ENCODE measurements around the gene KDM4C.
"Not testable (repeated sequence)": the region's sequence is repeated elsewhere in the genome, so short reads cannot be mapped to it uniquely, and the experiment has no call there.

KDM4C gene

DNA sequence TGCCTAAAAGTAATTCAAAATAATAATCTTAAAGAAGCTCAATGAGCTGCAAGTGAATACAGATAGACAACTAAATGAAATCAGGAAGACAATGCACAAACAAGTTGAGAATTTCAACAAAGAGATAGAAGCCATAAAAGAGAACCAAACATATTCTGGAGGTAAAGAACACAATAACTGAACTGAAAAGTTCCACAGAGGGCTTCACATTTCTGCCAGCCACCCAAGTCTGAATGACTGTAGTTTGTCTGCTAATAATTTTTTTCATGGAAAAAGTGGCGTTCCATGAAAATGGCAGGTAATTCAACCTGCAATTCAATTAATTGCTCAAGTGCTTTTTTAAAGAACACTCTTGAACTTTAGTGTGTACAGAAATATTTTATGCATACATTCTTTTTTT lies 251.3 kb downstream of the KDM4C start:
- DNase-seq (ENCODE audit: low spot score): no peak
- H3K4me3 ChIP-seq: no peak overlapping the region
- TF ChIP-seq, protein P1, sequence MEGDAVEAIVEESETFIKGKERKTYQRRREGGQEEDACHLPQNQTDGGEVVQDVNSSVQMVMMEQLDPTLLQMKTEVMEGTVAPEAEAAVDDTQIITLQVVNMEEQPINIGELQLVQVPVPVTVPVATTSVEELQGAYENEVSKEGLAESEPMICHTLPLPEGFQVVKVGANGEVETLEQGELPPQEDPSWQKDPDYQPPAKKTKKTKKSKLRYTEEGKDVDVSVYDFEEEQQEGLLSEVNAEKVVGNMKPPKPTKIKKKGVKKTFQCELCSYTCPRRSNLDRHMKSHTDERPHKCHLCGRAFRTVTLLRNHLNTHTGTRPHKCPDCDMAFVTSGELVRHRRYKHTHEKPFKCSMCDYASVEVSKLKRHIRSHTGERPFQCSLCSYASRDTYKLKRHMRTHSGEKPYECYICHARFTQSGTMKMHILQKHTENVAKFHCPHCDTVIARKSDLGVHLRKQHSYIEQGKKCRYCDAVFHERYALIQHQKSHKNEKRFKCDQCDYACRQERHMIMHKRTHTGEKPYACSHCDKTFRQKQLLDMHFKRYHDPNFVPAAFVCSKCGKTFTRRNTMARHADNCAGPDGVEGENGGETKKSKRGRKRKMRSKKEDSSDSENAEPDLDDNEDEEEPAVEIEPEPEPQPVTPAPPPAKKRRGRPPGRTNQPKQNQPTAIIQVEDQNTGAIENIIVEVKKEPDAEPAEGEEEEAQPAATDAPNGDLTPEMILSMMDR (IDR thresholded peaks at IDR 0.05): no peak
- H3K27ac ChIP-seq: no peak overlapping the region

DNA sequence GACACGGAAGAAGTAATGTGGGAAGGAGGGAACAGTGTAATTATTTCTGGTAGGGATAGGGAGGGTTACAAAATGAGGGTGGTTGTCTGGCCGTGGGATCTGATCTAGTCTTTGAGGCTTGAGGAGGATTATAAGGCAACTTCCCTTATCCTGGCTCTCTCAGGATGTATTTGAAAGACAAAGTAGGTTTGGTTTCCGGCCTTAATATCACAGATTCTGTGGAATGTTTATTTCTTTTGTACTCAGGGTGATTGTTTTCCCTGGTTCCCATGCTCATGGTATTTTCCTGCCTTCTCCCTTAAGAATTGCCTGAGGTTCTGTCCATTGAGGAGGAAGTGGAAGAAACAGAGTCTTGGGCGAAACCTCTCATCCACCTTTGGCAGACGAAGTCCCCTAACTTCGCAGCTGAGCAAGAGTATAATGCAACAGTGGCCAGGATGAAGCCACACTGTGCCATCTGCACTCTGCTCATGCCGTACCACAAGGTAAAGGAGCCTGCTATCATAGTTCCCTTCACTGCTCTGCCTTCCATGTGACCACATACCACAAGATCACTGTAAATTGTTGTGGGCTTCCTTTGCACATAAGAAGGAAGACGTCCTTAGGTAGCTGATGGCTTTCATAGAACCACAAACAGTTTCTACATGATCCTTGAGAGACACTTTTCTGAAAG lies 253.8 kb downstream of the KDM4C start:
- Histone ChIP-seq H3K4me3 (no peak overlapping the region), H3K27ac (no peak overlapping the region)
- DNase-seq (ENCODE audit: low spot score): no peak
- TF ChIP-seq, protein P1 (IDR thresholded peaks at IDR 0.05): no peak

- TF ChIP-seq, protein P1 (IDR thresholded peaks at IDR 0.05): no peak
- H3K4me3 ChIP-seq: no peak overlapping the region
- DNase-seq (ENCODE audit: low spot score): no peak
- H3K27ac ChIP-seq: no peak overlapping the region
Observed at GRCh38 chr9:7027996-7028395, 270.2 kb downstream of the KDM4C start.

- H3K27ac ChIP-seq: no peak overlapping the region
- no peak overlapping the region for H3K4me3 ChIP-seq
- TF ChIP-seq, protein P1 (IDR thresholded peaks at IDR 0.05): no peak
- no peak for DNase-seq (ENCODE audit: low spot score)
Observed at GRCh38 chr9:7028591-7028990, 270.8 kb downstream of the KDM4C start.

DNA sequence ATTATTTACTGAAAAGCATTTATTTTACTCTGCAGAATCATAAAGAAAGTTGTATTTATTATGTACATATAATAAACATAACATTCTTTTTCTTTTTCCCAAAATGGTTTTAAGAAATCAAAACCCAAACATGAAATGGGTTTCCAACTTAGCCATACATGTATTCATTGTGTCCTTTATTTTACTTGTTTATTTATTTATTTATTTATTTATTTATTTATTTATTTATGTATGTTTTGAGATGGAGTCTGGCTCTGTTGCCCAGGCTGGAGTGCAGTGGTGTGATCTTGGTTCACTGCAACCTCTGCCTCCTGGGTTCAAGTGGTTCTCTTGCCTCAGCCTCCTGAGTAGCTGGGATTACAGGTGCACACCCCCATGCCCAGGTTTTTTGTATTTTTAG lies 273.2 kb downstream of the KDM4C start:
- H3K27ac ChIP-seq; DNase-seq (ENCODE audit: low spot score): not testable (repeated sequence)

DNA sequence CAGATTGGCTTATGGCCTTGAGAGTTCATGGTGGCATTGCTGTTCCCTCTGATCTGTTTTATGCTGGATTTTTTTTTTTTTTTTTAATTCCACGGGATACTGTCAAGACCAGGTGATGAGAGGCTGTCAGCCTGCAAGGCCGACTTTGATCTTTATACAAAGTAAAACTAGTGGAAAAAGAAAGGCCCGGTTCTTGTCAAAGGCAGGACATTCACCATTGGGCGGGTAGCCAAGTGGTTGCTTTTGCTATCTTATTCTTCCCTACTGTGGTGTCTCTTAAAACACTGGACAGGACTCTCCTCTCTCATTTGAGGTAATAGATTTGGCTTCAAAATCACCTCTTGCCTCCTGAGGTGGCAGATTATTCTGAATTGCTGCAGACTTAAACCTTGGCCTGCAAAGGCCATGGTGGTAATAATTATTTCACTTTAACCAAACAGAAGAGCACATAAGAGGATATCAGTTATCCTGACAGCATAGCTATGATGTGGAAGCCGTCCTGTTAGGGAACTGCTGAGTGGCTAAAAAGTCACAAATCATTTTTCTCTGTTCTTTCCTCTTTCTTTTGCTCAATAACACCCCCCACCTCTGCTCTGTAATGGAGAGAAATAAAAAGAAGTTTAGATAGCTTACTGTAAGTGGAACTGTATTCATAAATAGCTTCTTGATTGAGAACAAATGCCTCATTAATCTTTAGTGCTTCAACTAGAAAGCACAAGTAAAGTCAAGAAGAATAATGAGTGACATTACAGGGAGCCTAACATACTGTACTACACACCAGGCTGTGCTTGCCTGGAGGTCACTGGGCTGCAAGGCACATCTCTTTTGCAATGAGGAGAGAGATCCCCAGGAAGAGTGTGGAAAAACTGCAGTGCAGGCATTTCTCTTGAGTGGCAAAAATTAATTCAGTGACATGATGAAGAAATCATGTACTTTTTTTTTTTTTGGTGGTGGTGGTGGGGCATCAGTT lies 275.6 kb downstream of the KDM4C start:
- TF ChIP-seq, protein P1 (IDR thresholded peaks at IDR 0.05): no peak
- Histone ChIP-seq H3K27ac (no peak overlapping the region), H3K4me3 (no peak overlapping the region)
- DNase-seq (ENCODE audit: low spot score): no peak

More for the DNA sequence above, 273.2 kb downstream of the KDM4C start:
- H3K4me3 ChIP-seq: not testable (repeated sequence)

DNA sequence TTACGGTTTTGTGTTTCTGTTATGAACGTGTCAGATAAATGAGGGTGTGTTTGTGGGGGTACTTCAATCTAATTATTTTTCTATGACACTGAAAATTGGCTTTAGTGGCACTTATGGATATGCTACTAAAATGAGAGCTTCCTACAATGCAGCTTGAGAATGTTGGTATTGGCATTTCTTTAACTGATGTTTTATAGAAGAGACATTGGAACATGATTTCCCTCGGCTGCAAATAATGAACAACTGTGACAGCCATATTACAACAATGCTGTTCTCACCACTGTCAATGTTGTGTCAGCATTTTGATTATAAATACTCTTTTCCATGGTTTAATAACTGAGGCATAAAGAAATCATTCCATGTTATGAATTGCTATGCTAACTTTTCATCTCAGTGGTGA lies 279.4 kb downstream of the KDM4C start:
- DNase-seq (ENCODE audit: low spot score): no peak
- H3K27ac ChIP-seq: no peak overlapping the region
- TF ChIP-seq, protein P1 (IDR thresholded peaks at IDR 0.05): no peak
- H3K4me3 ChIP-seq: no peak overlapping the region

Data from coronary artery (tissue), 2 donors.